ENCODE results near the gene MTHFSD. TPM values are rescaled to one million over a fixed set of nuclear protein-coding genes. Genes with fewer than 3 reads are reported as not detected.

Gene MTHFSD
- total RNA-seq, 1 donor from 2014 or later: 28.7 TPM

DNA sequence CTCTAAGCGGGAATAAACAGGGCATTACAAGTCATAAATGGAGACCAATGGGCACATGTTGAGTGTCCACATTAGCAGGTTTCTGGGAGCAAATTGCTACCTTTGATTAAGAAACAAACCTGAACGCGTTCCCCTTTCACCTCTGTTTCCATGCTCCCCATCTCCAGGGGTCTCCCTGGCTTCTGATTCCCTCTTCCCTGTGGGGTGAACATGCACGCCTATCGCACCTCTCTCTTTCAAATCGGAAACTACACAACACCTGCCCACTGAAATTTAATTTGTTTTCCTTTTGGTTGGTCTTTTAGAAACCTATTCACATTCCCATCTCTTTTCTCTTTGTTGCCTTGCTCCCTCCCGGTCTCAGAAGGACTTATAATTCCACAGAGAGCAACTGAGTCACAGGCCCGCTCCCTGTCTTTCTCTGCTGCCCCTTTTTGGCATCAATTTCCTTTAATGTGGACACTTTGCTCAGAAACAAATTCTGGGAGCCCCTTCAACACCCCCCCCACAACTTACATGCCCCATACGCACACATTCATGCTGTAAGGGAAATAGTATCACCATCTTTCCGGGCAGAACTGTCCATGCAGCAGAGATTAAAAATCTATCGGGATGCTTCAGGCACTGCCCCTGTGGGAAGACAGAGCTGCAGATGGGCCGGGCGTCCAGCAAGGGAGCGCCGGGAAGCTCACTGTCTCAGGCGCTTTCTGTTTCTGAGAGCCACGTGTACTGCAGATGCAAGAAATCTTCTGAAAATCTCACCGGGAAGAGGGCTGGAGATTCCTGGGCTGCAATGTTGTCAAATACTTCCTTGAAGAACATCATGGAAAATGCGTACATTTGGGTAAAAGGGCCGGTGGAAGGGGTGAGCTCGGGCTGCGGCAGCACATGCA, 51.9 kb downstream of the MTHFSD start:
- DNase-seq (ENCODE audit: low spot score): no peak

DNA sequence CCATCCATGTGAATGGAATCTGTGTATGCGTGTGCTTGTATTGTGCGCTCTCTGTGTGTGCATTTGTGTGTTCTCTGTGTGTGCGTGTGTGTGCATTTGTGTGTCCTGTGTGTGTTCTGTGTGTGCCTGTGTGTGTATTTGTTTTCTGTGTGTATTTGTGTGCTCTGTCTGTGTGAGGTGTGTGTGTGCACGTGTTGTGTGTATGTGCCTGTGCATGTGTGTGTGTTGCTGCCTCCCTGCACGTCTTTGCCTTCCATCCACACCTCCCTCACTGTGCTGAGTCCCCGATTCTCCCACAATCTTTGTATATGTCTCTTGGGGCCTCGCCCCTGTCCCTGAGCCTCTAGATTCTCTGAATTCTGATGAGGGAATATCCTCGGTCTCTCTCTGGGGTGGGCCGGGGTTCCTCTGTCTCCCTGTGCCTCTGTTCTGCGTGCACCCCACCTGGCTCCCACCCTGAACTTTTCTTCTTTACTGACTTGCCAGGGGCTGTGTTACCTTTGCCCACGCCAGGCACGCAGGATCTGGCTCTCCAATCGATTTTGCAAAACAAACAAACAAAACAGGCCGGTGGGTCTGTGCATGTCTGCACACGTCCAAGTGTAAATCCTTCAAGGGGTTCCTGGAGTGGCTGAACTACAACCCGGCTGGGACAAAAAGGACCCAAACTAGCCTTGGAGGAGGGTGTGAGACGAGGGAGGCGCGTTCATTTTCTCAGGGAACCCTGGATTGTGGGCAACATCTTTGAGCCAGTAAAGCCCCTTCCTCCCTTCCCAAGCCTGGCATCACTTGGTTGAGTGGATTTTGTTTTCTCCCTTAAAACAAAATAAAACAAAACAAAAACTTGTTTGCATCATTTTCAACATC, 52.8 kb downstream of the MTHFSD start:
- no peak for DNase-seq (ENCODE audit: low spot score)

DNA sequence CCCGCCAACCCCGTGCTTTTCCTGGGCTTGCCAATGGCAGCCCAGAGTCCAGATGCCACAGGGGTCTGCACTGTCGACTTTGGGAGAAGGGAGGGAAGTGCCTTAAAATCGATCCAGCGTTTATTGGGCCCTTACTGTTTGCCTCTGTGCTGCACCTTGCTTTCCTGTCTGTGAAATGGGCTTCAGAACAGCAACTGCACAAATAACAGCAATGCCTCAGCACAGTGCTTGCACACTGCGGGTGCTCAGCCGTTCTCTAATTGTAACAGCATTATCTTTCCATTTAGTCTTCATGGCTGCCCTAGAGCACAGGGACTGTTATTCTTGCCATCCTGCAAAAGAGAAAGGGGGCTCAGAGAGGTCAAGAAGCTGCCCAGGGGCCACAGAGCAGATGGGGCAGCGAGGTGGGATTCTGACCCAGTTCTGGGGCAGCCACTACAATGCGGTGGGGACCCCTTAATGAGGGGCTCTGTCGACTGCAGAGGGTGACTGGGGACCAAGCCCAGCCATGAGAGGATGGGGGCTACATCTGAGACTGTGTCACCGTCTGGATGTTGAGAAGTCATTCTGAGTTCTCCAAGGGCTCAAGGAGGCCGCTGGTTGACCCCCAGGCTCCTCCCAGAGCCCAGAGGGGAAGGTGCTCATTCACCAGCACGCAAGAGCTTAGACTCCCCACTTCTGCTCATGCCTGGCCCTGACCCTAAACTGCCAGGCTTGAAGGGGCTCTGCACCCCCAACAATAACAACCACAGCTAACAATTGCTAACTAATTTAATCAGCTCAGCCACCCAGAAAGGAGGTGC, 54.1 kb downstream of the MTHFSD start:
- no peak for DNase-seq (ENCODE audit: low spot score)

DNA sequence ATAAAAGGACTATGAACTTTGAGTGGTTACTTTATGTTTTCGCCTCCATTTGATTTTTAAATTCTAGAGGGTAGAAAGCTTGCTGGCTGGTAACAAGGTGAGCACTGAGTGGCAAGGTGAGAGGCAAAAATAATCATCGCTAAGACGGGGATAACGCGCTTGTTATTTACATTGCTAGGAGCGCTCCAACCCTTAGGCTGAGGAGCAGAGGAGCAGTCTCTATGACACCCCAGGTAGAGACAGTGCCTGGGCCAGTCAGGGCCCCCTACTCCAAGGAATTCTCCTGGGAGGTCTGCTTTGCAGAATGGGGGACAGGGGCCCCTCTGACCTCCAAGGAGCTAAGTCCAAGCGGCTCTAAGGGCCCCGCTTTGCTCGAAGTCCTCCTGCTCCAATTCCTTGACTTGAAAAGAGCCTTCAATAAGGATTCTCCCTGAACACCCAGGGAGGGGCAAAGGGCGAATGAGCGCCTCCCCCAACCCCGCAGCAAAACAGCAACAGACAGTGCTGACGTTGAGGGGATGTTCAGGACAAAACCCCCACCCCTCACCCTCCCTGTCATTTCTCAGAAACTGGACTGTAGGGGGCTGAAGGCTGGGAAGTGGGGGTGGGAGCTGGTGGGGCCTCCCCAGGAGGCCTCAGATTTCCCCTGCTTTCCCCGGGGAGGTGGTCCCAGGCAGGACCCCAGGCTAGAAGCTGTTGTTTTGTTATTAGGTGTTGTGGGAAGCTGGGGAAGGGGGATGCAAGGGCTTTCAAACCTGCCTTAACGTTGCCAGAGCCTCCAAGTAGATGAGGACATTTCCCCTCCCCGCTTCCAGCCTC, 54.9 kb downstream of the MTHFSD start:
- DNase-seq (ENCODE audit: low spot score): no peak

DNA sequence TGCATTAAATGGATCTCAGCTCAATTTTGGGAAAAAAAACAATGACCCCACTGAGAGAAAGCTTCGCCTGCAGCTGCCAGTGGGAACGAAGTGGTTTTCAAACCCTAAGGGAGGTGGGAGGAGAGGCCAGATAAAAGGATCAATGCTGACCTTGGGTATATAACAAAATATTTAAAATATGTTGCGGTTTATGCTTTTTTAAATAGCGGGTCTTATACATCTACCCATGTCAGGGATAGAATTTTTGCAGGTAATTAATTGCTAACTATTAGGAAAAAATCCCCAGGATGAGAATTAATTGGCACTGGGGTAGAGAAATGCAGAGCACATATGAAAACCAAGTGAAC, 55.6 kb downstream of the MTHFSD start:
- DNase-seq (ENCODE audit: low spot score): no peak

DNA sequence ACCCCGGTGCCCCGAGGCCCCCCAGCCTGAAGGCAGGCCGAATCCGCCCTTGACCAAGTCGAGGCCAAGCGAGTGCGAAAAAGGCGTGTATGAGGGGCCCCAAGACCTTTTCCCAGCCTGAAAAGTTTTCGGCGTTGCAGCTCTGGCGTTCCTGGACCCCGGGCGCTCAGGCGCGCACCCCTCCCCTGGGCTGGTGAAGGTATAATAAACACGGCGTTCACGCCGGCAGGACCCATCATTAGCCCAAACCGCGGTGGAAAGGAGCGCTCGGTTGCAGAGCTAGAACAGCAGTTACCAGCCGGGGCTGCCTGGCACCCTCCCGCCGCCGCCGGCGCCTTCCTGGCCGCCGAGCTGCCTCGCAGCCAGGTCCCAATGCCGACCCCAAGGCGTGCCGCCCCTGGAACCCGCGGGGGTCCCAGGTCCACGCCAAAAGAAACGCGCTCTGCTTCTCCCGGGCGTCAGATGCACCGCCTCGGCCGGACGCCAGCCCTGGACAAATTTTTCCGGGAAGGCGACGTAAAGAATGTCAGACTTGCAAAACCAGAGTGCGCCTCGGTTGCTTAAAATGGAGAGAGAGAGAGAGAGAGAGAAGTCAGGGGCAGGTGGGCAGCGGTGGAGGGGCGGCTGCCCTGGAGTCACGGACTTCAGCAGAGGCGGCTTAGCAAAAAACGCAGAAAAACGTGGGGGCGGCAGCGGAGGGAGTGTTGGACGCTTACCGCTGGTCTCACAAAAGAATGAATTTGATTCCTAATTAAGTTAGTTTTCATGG, 56.2 kb downstream of the MTHFSD start:
- DNase-seq (ENCODE audit: low spot score): no peak

DNA sequence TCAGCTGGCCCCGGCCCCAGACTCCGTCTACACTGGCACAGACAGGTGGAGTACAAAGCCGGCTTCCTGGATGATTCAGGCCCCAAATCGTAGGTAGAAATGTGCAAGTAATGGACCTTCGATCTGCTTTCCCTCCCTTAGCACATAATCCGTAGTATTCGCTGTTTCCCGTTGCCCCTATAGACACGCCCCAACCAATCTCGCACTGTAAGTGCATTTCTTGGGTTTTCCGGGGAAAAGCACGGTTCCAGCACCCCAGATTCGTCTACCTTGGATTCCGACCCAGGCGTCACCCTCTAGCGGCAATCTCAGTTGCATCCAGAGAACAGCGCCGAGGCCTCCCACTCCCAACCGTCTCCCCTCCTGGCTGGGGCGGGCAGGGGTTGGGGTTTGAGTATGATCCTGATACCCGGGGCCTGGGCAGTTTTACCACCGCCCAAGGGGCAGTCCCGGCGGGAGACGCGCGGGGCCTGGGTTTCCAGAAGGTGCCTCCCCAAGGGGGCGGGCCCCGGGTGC, 56.8 kb downstream of the MTHFSD start:
- DNase-seq (ENCODE audit: low spot score): no peak

DNA sequence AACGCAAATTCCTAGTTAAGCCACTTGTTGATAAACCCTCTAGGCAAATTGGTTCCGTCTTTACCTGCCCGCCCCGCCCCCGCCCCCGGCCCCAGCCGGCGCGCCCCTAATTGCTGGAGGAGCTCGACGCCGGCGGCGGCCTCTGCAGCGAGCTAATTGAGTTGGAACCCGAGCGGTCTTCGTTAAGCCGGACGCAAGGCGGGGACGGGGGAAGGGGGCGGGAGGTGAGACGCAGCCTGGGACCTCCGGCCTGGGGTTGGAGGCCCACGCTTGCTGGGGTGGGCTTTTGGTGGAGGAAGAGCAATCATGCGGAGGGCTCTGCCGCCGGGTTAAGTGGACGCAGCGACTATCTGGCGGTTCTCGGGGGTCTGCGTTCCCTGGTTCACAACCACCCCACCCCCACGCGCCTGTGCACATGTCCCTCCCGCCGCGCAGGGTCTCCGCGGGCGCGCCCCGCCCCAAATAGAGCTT, 57.4 kb downstream of the MTHFSD start:
- no peak for DNase-seq (ENCODE audit: low spot score)

DNA sequence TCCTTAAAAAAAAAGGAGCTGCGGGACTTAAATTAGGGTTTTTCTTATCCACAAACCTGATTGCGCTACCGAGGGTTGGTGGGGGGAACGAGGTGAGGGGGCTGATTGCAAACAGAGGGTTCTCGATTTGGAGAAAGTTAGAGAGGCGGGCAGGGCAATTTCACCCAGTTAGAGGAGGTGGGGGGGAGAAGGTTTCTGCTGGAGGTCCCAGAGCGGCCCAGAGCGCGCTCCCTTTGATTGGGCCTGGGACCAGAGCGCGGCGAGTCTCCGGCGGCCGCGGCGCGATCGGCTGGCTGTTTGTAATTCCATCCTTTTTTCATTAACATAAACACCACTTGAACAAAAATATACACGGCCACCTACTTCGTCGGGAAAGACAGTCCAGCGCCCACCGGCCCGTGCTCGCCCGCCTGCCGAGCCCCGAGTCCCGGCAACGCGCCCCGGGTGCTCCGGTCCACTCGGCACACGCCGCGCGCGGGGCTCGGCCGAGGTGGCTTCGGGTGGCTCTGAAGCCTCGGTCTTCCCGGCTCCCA, 58.0 kb downstream of the MTHFSD start:
- DNase-seq (ENCODE audit: low spot score): no peak

DNA sequence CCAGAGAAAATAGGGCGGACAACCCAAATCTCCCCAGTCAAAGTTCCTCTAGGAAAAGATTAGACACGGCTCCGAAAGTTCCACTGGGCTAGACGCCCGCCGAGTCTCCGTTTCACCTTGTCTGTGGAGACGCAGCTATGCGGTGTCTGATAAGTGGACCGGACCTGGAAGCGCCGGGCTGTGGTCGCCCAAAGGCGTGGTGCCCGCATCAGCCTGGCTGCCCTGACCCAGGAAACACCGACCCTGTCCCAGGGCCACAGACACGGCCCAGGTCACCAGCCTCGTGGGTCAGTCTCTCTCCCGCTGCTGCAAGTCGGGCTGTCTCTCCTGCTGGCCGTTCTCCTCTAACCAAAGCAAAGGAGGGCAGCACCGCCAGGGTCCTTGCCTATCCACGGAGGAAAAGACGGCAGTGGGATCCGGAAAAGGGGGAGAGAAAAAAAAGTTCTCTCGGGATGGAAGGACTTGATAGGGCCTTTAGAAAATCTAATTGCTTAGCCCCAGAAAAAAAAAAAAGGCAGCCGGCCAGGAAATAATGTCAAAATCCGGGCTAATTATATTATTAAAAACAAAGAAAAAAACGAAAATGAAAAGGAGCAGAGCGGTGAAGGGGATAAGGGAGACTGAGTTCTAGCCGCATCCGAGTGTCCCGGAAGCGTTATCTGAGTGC, 58.6 kb downstream of the MTHFSD start:
- DNase-seq (ENCODE audit: low spot score): no peak

DNA sequence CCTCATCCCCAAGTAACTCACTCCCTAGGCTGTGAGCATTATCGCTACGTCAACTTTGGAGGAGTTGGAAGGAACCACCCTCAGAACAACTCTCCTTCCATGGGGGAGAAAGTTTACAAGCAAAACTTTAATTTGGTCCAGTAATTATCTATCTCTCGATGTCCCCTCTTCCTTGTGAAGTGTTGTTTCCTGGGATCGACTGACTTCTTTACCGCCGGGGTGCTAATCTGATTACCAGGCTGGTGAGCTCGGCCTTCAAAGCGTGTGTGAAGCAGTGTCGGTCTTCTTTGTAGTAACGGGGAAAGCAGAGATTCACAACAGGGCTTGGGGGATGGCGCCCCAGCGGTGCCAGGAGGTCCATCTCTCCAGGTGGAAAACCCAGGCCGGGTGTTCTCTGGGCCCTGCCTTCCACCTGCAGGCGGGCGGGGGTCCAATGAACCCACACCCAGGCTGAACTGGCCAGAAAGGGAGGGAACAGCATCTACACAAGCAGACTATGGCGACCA, 59.2 kb downstream of the MTHFSD start:
- DNase-seq (ENCODE audit: low spot score): no peak

DNA sequence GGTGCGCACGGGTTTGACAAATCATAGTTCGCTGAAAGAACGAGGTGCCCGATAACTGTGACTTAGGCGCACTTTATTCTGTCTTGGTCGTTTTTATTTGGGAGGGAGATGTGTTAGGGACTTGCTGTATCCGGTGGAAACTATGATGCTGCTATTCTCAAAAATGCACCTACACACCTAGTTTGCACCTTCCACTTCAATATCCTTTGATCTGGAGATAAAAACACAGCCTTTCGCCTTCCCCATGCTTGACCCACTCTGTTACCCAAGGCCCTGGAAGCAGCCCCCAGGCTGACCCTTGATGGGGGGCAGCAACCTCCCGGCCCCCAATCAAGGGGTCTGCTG, 59.7 kb downstream of the MTHFSD start:
- no peak for DNase-seq (ENCODE audit: low spot score)

DNA sequence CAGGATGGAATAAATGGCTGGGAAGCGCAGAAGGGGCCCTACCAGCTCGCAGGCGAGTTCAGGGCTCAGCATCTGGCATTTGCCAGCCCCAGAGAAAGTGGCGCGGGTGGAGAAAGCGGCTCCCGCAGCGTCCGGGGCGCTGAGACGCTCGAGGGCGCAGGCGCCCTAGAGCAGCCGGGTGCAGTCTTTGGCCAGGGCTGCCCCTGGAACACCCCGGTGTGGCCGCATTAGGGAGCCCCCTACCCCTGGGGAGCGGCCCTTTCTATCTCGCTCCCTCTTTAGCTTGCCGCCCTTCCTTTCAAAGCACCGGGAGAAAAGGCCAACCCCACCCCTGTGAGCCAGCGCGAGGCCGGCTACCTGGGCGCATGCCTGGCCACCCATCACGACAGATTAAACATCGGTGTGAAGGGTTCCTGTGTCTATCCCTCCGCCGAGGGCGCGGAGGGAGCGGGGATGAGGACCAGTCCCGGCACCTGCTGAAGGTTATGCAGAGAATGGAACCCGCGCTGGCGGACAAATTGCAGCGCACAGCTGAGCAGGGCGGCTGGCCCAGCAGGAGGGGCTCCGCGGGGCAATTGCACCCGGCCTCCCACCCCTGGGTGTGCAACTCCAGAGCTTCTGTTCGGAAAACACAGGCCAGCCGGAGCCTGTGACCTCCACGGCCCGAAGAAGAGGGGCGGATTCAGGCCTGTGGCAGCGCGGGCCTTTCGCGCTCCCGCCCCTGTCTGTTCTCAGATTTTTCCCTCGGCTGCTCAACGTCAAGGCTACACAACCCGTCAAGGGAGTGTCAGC, 60.3 kb downstream of the MTHFSD start:
- DNase-seq (ENCODE audit: low spot score): no peak

DNA sequence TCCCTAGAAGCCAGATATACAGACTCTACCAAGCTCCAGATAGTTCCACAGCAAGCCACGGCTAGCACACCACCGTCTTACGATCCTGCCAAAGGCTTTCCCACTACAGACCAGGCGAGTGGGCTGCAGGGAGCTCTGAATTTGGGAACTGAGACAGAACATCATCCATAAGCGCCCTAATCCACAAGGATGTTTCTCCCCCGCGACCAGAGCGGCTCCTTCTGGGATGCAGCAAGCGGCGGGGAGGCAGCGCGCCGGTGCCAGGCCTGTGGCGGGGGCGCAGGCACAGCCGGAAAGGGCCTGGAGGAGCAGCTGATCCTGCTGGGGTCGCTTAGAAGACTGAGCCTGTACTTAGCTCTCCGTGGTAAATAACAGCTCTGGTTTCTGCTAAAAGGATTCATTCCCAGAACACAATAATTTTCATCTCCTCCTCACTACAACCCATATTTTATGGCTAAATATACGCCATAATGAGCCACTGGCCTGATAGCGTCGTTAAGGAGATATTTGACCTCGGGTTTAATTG, 60.9 kb downstream of the MTHFSD start:
- DNase-seq (ENCODE audit: low spot score): no peak

DNA sequence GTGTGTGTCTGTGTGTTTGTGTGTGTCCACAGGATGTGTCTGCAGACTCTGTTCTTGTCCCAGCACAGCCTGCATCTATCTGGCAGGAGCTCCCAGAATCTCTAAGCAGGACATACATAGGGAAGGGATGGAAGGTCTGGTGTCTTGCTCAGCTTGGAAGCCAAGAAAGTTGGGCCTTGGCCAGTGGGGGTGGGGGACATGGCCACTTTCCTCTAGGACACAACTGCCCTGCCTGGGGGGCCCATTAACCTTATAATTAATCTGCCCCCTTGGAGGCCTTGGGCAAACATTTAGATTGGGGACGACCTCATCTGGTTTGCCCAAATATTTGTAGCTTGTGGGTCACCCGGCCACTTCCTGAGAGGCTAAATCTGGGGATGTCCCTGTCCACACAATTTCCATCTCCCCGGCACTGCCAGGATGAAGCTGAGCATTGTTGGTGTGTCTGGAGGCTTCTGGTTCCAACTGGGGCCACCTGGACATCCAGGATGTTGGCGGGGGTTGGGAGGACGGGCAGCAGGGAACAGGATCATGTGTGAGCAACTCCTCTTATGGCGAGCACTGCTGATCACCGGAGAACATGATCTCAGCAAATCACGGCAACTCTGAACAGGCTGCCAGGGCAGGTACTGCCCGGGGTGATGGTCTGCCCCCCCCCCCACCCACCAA, 61.9 kb downstream of the MTHFSD start:
- no peak for DNase-seq (ENCODE audit: low spot score)

DNA sequence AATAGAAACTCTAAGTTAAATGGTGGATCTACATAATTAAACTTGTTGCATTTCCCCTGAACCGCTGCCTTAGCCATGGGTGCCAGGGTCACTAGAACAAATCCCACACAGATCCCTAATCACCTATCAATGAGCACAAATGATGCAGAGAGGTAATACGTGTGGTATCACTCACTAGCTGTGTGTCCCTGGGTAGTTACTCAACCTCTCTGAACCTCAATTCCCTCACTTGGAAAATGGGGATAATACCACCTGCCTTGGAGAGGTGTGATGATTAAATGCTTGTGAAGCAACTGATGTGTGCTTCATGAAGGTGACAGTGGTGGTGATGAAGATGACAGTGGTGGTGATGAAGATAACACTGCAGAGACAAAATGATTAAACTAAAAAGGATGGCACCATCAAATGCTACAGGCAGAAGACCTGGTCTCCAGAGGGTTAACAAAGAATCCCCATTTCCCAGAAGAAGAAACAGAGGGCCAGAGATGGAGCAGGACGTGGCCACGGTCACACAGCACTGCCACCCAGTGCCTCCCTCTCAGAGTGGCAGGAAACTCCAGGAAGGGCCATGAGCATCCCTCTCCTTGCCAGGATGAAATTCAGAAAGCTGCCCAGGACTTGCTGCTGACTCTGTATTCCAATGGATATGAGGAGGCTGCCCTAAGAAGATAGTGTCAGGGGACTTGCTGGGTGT, 62.6 kb downstream of the MTHFSD start:
- no peak for DNase-seq (ENCODE audit: low spot score)

DNA sequence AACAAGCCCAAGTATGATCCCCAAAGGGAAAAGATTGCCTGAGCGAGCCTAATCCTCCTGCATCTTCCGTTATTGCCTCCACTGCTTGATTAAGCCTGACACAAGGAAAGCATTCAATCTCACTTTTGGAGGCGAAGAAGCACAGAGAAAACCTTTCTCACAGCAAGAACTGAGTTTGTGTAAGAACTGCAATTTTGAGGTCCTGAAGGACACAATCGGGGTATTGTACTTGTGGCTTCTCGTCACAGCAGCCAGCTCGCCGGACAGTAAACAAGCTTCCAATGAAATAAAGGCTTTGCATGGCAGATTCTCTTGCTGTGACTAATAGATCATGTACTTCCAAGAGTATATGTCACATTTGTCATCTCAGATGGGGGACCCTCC, 63.4 kb downstream of the MTHFSD start:
- no peak for DNase-seq (ENCODE audit: low spot score)

Measured in ureter (tissue), 1 donor.